HG03039 (cell line): ENCODE data around the gene SP4.

Experiments
- ATAC-seq: cut with Tn5 transposase; IDR thresholded peaks from one replicate; pipeline ENCODE4 v1.9.1; 2021; ENCODE audit warnings: mild to moderate bottlenecking, moderate library complexity; ENCODE audit not compliant: unreplicated experiment

The SP4 gene

GRCh38 chr7:21443149-21443841 lies 15.4 kb downstream of the SP4 start:
- no peak for ATAC-seq

- ATAC-seq: no peak
Observed at GRCh38 chr7:21448974-21449373, 21.1 kb downstream of the SP4 start.

GRCh38 chr7:21450076-21450475 lies 22.2 kb downstream of the SP4 start:
- no peak for ATAC-seq

- no peak for ATAC-seq
Observed at GRCh38 chr7:21450941-21451340, 23.1 kb downstream of the SP4 start.

- ATAC-seq: no peak
Observed at GRCh38 chr7:21454182-21454581, 26.3 kb downstream of the SP4 start.

- no peak for ATAC-seq
Observed at GRCh38 chr7:21454906-21455305, 27.0 kb downstream of the SP4 start.

- ATAC-seq: no peak
Observed at GRCh38 chr7:21461282-21461681, 33.4 kb downstream of the SP4 start.

- ATAC-seq: no peak
Observed at GRCh38 chr7:21462081-21462480, 34.2 kb downstream of the SP4 start.

GRCh38 chr7:21463524-21463923 lies 35.6 kb downstream of the SP4 start:
- ATAC-seq: no peak

GRCh38 chr7:21468969-21469368 lies 41.1 kb downstream of the SP4 start:
- no peak for ATAC-seq

GRCh38 chr7:21469894-21470293 lies 42.0 kb downstream of the SP4 start:
- no peak for ATAC-seq

GRCh38 chr7:21472029-21472428 lies 44.1 kb downstream of the SP4 start:
- ATAC-seq: no peak

- no peak for ATAC-seq
Observed at GRCh38 chr7:21476429-21476828, 48.5 kb downstream of the SP4 start.

GRCh38 chr7:21480693-21481403 lies 53.0 kb downstream of the SP4 start:
- ATAC-seq: no peak

- no peak for ATAC-seq
Observed at GRCh38 chr7:21486511-21486910, 58.6 kb downstream of the SP4 start.

- no peak for ATAC-seq
Observed at GRCh38 chr7:21495731-21496130, 67.8 kb downstream of the SP4 start.

- no peak for ATAC-seq
Observed at GRCh38 chr7:21497072-21497471, 69.2 kb downstream of the SP4 start.

GRCh38 chr7:21500117-21500832 lies 72.4 kb downstream of the SP4 start:
- no peak for ATAC-seq

- no peak for ATAC-seq
Observed at GRCh38 chr7:21504021-21504420, 76.1 kb downstream of the SP4 start.

- no peak for ATAC-seq
Observed at GRCh38 chr7:21507627-21508343, 79.9 kb downstream of the SP4 start.

- no peak for ATAC-seq
Observed at GRCh38 chr7:21508538-21508937, 80.7 kb downstream of the SP4 start.
